Progenitor cell of endocrine pancreas (in vitro differentiated cells): Measurements from ENCODE around the gene UBR2. TPM values are rescaled to one million over a fixed set of nuclear protein-coding genes. Genes with fewer than 3 reads are reported as not detected.

Experiments
- DNase-seq: peaks from one replicate; pipeline ENCODE4 v3.0.0; 2021; ENCODE audit warnings: low spot score; ENCODE audit not compliant: unreplicated experiment
- H3K27ac Mint-ChIP-seq: 2 replicates; pipeline ENCODE4 v1.8.0; 2021; ENCODE audit warnings: mild to moderate bottlenecking, moderate library complexity, mixed read lengths
- H3K27me3 Mint-ChIP-seq: 2 replicates; pipeline ENCODE4 v1.8.0; 2021; ENCODE audit warnings: mixed read lengths
- H3K36me3 Mint-ChIP-seq: 2 replicates; pipeline ENCODE4 v1.8.0; 2022; ENCODE audit warnings: mixed read lengths; ENCODE audit not compliant: insufficient read depth
- H3K4me1 Mint-ChIP-seq: 2 replicates; pipeline ENCODE4 v1.8.0; 2021; ENCODE audit warnings: low read depth, mixed read lengths
- H3K4me3 Mint-ChIP-seq: 2 replicates; pipeline ENCODE4 v1.8.0; 2021; ENCODE audit warnings: low read depth, mild to moderate bottlenecking, moderate library complexity, mixed read lengths
- H3K9me3 Mint-ChIP-seq: 2 replicates; pipeline ENCODE4 v1.8.0; 2021; ENCODE audit warnings: low read depth, mixed read lengths
- CTCF ChIP-seq: fragments of 200-600 bp; sonication (generic); IDR thresholded peaks from one replicate; pipeline ENCODE4 v1.5.0; 2021; ENCODE audit warnings: antibody characterized with exemption, mild to moderate bottlenecking; ENCODE audit not compliant: unreplicated experiment
- total RNA-seq: library from RNA; stranded (reverse); gene quantifications from 2 replicates; pipeline ENCODE4 v1.2.1, GENCODE V29; 2021

UBR2 gene
- total RNA-seq, 1 donor from 2014 or later: 31.9 TPM

- Mint-ChIP-seq H3K36me3 (peaks cover 30% of the 10 kb centered on the region), H3K27ac (no peak overlapping the region), H3K9me3 (no peaks in the 10 kb centered on the region), H3K4me1 (no peaks in the 10 kb centered on the region), H3K27me3 (no peaks in the 10 kb centered on the region), H3K4me3 (no peak overlapping the region)
- no peak for DNase-seq
- TF ChIP-seq CTCF: no peak
Measured at GRCh38 chr6:42692137-42692911, 128.5 kb downstream of the UBR2 start.

- Mint-ChIP-seq H3K27me3 (no peaks in the 10 kb centered on the region), H3K4me3 (no peak overlapping the region), H3K4me1 (no peaks in the 10 kb centered on the region), H3K36me3 (peaks cover 18% of the 10 kb centered on the region), H3K27ac (no peak overlapping the region), H3K9me3 (no peaks in the 10 kb centered on the region)
- no peak for TF ChIP-seq CTCF
- DNase-seq: no peak
Measured at GRCh38 chr6:42693725-42694323, 130.0 kb downstream of the UBR2 start.

GRCh38 chr6:42694586-42694985 is 130.8 kb downstream of the UBR2 start:
- Mint-ChIP-seq H3K36me3 (peaks cover 14% of the 10 kb centered on the region), H3K27ac (no peak overlapping the region), H3K4me3 (no peak overlapping the region), H3K4me1 (no peaks in the 10 kb centered on the region), H3K9me3 (no peaks in the 10 kb centered on the region), H3K27me3 (no peaks in the 10 kb centered on the region)
- no peak for TF ChIP-seq CTCF
- no peak for DNase-seq

GRCh38 chr6:42696526-42697267 is 132.9 kb downstream of the UBR2 start:
- Mint-ChIP-seq H3K9me3 (no peaks in the 10 kb centered on the region), H3K27me3 (no peaks in the 10 kb centered on the region), H3K36me3 (peaks cover 4% of the 10 kb centered on the region), H3K27ac (peak overlapping the region; percentile 37), H3K4me3 (no peak overlapping the region), H3K4me1 (no peaks in the 10 kb centered on the region)
- no peak for TF ChIP-seq CTCF
- DNase-seq: no peak

- no peaks in the 10 kb centered on the region for H3K4me1 Mint-ChIP-seq
- peaks cover 4% of the 10 kb centered on the region for H3K36me3 Mint-ChIP-seq
- no peak for DNase-seq
- no peak overlapping the region for H3K4me3 Mint-ChIP-seq
- no peak for TF ChIP-seq CTCF
- H3K27me3 Mint-ChIP-seq: no peaks in the 10 kb centered on the region
- H3K9me3 Mint-ChIP-seq: no peaks in the 10 kb centered on the region
- no peak overlapping the region for H3K27ac Mint-ChIP-seq
Measured at GRCh38 chr6:42697268-42697655, 133.4 kb downstream of the UBR2 start.
